ENCODE measurements around the gene PHACTR2. TPM values are rescaled to one million over a fixed set of nuclear protein-coding genes. Genes with fewer than 3 reads are reported as not detected.
"Not testable (repeated sequence)": the region's sequence is repeated elsewhere in the genome, so short reads cannot be mapped to it uniquely, and the experiment has no call there.

PHACTR2 gene
- total RNA-seq, 1 experiment from 2014 or later = 27.6 TPM

DNA sequence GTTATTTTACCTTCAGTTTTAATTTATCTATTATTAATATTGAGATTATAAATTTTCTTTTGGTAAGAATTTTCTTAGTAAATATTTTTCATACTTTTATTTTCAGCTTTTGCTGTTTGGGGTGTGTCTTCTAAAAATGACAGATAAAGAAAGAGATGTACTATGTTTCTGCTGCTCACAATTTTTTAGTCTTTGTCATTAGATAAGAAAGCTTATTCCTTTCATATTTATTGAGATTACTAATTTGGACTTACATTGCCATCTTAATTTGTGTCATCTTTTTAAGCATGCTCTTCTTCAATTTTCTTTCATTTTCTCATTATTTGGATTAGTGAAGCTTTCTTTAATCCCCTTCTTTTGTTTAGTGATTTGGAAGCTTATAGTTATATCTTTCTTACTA lies 13.6 kb upstream of the PHACTR2 start (continued):
- TF ChIP-seq CEBPB (IDR thresholded peaks at IDR 0.05; ENCODE audit: low read depth) (no peak), ZFX (IDR thresholded peaks at IDR 0.05) (no peak), ZNF274 (IDR thresholded peaks at IDR 0.05; ENCODE audit: low read depth, low read length) (no peak), YY1 (IDR thresholded peaks at IDR 0.05; ENCODE audit: extremely low read depth, insufficient replicate concordance, low read depth, low read length) (no peak)

DNA sequence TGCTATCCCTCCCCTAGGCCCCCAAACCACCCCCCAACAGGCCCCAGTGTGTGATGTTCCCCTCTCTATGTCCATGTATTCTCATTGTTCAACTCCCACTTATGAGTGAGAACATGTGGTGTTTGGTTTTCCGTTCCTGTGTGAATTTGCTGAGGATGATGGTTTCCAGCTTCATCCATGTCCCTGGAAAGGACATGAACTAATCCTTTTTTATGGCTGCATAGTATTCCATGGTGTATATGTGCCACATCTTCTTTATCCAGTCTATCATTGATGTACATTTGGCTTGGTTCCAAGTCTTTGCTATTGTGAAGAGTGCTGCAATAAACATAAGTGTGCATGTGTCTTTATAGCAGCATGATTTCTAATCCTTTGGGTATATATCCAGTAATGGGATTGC lies 11.8 kb upstream of the PHACTR2 start:
- H3K36me3 ChIP-seq (ENCODE audit: control insufficient read depth in 1 of 2, insufficient read depth in 2 of 2, low read length in 2 of 2); H3K9ac ChIP-seq (ENCODE audit: low read length); H3K9me3 ChIP-seq (ENCODE audit: control insufficient read depth in 1 of 2, insufficient read depth in 1 of 2, low read depth in 1 of 2, low read length in 2 of 2); H3K27me3 ChIP-seq (ENCODE audit: insufficient read depth, low read length); H3K27ac ChIP-seq (ENCODE audit: low read depth, low read length); POLR2A ChIA-PET; intact Hi-C loops (cut with micrococcal nuclease); H4K20me1 ChIP-seq (ENCODE audit: insufficient read depth); H3K4me2 ChIP-seq (ENCODE audit: low read length); H3K4me1 ChIP-seq (ENCODE audit: control insufficient read depth in 1 of 2, insufficient read depth in 2 of 2, low read length in 2 of 2); RAD21 ChIA-PET (ENCODE audit: low non-redundant PET in 1 of 2, low total read pairs in 2 of 2, uncharacterized antibody in 2 of 2, unreplicated experiment in 2 of 2); BruUV-seq (replicated peaks); H2AFZ ChIP-seq (ENCODE audit: low read depth, low read length, poor library complexity, severe bottlenecking); ATAC-seq; H3K9me2 ChIP-seq (ENCODE audit: insufficient read depth); H3K4me3 ChIP-seq (replicated peaks in 1 of 2; ENCODE audit: low read depth in 1 of 2, low read length in 2 of 2); DNase-seq (ENCODE audit: low read depth, low spot score); H3K79me2 ChIP-seq (ENCODE audit: insufficient read depth, low read length); CTCF ChIA-PET: not testable (repeated sequence)

DNA sequence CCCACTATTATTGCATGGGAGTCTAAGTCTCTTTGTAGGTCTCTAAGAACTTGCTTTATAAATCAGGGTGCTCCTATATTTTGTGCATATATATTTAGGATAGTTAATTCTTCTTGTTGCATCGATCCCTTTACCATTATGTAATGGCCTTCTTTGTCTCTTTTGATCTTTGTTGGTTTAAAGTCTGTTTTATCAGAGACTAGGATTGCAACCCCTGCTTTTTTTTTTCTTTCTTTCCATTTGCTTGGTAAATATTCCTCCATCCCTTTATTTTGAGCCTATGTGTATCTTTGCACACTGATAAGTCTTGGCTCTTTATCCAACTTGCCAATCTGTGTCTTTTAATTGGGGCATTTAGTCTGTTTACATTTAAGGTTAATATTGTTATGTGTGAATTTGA lies 8.3 kb upstream of the PHACTR2 start:
- CTCF ChIA-PET, ATAC-seq: not testable (repeated sequence)

More for the DNA sequence above, 8.3 kb upstream of the PHACTR2 start:
- H2AFZ ChIP-seq (ENCODE audit: low read depth, low read length, poor library complexity, severe bottlenecking); H3K36me3 ChIP-seq (ENCODE audit: control insufficient read depth in 1 of 2, insufficient read depth in 2 of 2, low read length in 2 of 2); H3K27ac ChIP-seq (ENCODE audit: low read depth, low read length); POLR2A ChIA-PET; DNase-seq (ENCODE audit: low read depth, low spot score); H3K27me3 ChIP-seq (ENCODE audit: insufficient read depth, low read length); BruUV-seq (replicated peaks); intact Hi-C loops (cut with micrococcal nuclease); H3K9ac ChIP-seq (ENCODE audit: low read length); H3K9me2 ChIP-seq (ENCODE audit: insufficient read depth); H3K9me3 ChIP-seq (ENCODE audit: control insufficient read depth in 1 of 2, insufficient read depth in 1 of 2, low read depth in 1 of 2, low read length in 2 of 2); H3K79me2 ChIP-seq (ENCODE audit: insufficient read depth, low read length); H3K4me2 ChIP-seq (ENCODE audit: low read length); H4K20me1 ChIP-seq (ENCODE audit: insufficient read depth); H3K4me3 ChIP-seq (replicated peaks in 1 of 2; ENCODE audit: low read depth in 1 of 2, low read length in 2 of 2); RAD21 ChIA-PET (ENCODE audit: low non-redundant PET in 1 of 2, low total read pairs in 2 of 2, uncharacterized antibody in 2 of 2, unreplicated experiment in 2 of 2): not testable (repeated sequence)
- peaks cover 18 to 26% of the 10 kb centered on the region in 2 experiments for H3K4me1 ChIP-seq (ENCODE audit: control insufficient read depth in 1 of 2, insufficient read depth in 2 of 2, low read length in 2 of 2)
